ENCODE measurements around the gene ANKRD23. TPM values are rescaled to one million over a fixed set of nuclear protein-coding genes. Genes with fewer than 3 reads are reported as not detected.

ANKRD23 gene
- total RNA-seq, 4 donors from 2014 or later, result 7.4 to 14.0 (median 8.9) TPM

DNA sequence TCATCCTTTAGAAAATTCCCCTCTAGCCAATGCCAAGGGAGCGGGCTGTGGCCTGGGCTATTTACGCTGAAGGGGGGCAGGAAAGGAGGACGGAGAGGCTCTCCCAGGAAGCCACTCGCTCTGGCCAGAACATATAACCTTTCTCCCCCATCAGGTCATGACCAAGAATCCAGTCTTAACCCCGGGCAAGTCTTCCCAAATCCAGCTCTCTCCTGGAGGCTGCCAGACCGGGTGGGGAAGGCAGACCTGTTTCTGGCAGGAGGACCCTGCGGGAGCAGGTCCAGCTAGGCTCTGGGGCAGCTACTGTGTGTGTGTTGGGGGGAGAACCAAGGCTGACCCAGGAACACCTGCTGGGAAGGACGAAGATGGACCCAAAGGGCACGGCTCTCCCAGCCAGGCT is 39.5 kb upstream of the ANKRD23 start:
- Histone ChIP-seq H3K9me3 (no peaks in the 10 kb centered on the region), H3K36me3 (no peaks in the 10 kb centered on the region), H3K27ac (no peak overlapping the region), H3K4me1 (peaks cover 0 to 17% (median 5%) of the 10 kb centered on the region in 4 donors), H3K4me3 (no peak overlapping the region), H3K27me3 (no peaks in the 10 kb centered on the region)
- DNase-seq, result no peak
- no peak for TF ChIP-seq POLR2A (IDR thresholded peaks at IDR 0.05)
- TF ChIP-seq, protein P1, sequence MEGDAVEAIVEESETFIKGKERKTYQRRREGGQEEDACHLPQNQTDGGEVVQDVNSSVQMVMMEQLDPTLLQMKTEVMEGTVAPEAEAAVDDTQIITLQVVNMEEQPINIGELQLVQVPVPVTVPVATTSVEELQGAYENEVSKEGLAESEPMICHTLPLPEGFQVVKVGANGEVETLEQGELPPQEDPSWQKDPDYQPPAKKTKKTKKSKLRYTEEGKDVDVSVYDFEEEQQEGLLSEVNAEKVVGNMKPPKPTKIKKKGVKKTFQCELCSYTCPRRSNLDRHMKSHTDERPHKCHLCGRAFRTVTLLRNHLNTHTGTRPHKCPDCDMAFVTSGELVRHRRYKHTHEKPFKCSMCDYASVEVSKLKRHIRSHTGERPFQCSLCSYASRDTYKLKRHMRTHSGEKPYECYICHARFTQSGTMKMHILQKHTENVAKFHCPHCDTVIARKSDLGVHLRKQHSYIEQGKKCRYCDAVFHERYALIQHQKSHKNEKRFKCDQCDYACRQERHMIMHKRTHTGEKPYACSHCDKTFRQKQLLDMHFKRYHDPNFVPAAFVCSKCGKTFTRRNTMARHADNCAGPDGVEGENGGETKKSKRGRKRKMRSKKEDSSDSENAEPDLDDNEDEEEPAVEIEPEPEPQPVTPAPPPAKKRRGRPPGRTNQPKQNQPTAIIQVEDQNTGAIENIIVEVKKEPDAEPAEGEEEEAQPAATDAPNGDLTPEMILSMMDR (IDR thresholded peaks at IDR 0.05), result no peak

DNA sequence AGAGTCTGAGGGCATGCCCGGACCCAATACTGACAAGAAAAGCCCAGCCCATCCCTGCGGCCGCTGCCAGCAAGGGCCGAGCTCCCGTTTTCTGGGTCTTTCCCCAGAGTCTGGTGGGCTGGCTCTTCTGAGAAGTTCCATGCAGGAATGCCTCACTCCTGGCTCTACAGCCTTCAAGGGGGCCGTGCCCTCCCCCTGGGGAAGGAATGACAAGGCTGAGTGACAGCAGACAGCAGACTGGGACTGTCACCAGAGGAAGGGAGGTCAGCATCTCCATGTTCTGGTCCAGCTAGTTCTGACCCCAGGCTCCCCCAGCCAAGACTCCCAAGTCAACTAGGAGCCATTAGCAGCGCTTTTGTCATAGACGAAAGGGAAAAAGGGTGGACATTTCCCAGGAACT is 39.1 kb upstream of the ANKRD23 start:
- no peaks in the 10 kb centered on the region for H3K36me3 ChIP-seq
- no peak for TF ChIP-seq POLR2A (IDR thresholded peaks at IDR 0.05)
- TF ChIP-seq, protein P1 (IDR thresholded peaks at IDR 0.05), result no peak
- peak overlapping the region in 1 of 4 donors; percentile 46 for H3K27ac ChIP-seq
- H3K4me1 ChIP-seq, result peaks cover 0 to 13% (median 2%) of the 10 kb centered on the region in 4 donors
- DNase-seq, result no peak
- H3K9me3 ChIP-seq, result no peaks in the 10 kb centered on the region
- H3K4me3 ChIP-seq, result no peak overlapping the region
- no peaks in the 10 kb centered on the region for H3K27me3 ChIP-seq

DNA sequence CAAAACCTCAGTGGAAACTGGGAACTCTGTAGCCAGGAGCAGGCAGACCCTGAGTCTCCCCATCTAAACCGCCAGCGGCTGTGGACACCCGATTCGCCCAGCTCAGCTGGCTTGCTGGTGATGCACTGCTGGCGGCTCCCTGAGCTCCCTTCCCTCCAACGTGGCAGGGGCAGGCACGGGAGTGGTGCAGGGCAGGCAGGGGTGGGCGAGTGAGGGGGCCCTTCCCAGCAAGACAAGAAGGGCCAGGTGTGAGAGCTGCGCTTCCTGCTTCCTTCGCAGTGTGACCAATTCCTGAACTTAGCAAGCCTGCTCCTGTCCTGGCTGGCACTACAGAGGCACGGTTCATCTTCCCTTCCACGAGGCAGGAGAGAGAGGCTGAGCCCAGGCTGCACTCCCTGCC is 38.4 kb upstream of the ANKRD23 start:
- no peaks in the 10 kb centered on the region for H3K36me3 ChIP-seq
- TF ChIP-seq POLR2A (IDR thresholded peaks at IDR 0.05), result no peak
- TF ChIP-seq, protein P1 (IDR thresholded peaks at IDR 0.05), result no peak
- no peaks in the 10 kb centered on the region for H3K9me3 ChIP-seq
- H3K4me1 ChIP-seq, result peaks cover 0 to 6% (median 0%) of the 10 kb centered on the region in 4 donors
- no peaks in the 10 kb centered on the region for H3K27me3 ChIP-seq
- no peak for DNase-seq
- H3K27ac ChIP-seq, result peak overlapping the region in 1 of 4 donors; percentile 46
- no peak overlapping the region for H3K4me3 ChIP-seq

DNA sequence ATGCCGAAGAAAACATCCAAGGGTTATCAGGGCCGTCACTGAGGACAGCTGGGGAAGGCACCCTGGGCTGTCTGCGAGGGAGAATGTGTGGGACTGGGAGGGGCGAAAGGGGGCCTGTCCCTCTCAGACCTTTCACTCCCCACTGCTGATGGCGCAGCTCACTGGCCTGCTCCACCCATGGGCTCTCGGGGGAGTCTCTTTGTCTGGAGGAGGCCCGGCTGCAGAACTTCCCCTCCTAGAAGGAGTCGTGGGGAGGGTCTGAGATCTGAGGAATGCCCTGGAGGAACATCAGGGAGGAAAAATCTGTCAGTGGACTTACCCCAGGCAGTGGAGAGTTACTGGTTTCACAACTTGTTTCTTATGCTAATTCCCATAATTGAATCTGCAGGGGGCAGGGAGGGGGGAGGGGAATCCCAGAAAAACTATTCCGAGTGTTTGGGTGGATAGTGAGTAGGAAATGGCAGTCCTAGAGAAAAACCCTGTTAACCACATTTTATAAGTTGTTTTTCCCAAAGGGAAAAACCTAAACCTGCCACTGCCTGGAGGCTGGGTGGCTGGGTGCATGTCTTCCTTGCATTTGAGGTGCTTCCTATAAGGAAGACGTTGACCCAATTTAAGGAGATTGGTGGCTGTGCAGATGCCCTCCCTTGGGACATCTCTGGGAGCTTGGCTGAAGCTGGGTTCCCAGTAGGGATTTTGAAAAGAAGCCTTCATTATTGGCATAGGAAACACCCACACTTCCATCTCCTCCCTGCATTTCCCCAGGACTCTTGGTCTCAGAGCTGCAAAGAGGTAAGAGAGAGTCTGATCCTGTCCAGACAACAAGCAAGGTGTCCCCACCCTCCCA is 37.8 kb upstream of the ANKRD23 start:
- H3K27me3 ChIP-seq, result no peaks in the 10 kb centered on the region
- no peaks in the 10 kb centered on the region for H3K36me3 ChIP-seq
- no peak overlapping the region for H3K4me3 ChIP-seq
- TF ChIP-seq, protein P1 (IDR thresholded peaks at IDR 0.05), result no peak
- no peak for TF ChIP-seq POLR2A (IDR thresholded peaks at IDR 0.05)
- no peaks in the 10 kb centered on the region for H3K4me1 ChIP-seq
- H3K27ac ChIP-seq, result peak overlapping the region in 1 of 4 donors; percentile 46
- no peaks in the 10 kb centered on the region for H3K9me3 ChIP-seq
- no peak for DNase-seq

DNA sequence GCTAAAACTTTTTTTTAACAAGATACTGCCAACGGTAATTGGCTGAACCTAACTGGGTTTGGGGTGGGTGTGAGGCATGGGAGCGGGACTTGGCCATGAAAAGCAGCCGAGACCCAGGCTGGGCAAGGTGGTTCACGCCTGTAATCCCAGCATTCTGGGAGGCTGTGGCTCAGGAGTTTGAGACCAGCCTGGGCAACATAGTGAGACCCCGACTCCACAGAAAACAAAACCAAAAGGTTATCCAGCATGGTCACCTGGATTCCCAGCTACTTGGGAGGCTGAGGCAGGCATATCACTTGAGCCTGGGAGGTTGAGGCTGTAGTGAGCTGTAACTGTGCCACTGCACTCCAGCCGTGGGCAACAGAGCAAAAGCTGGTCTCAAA is 37.1 kb upstream of the ANKRD23 start:
- H3K27me3 ChIP-seq, result no peaks in the 10 kb centered on the region
- H3K27ac ChIP-seq, result no peak overlapping the region
- TF ChIP-seq POLR2A (IDR thresholded peaks at IDR 0.05), result no peak
- TF ChIP-seq, protein P1 (IDR thresholded peaks at IDR 0.05), result no peak
- no peak for DNase-seq
- no peaks in the 10 kb centered on the region for H3K36me3 ChIP-seq
- H3K4me1 ChIP-seq, result no peaks in the 10 kb centered on the region
- no peak overlapping the region for H3K4me3 ChIP-seq
- no peaks in the 10 kb centered on the region for H3K9me3 ChIP-seq
